Keratinocyte (primary cell): ENCODE results near the gene PPP1R1C. TPM values are rescaled to one million over a fixed set of nuclear protein-coding genes. Genes with fewer than 3 reads are reported as not detected.

Experiments used
- DNase-seq: peaks from one replicate; pipeline ENCODE4 v3.0.0-alpha.2; 2011; ENCODE audit warnings: low read depth, missing footprints, low spot score
- FAIRE-seq: peaks from 2 replicates; lab custom pipeline; 2011; peaks lifted over from hg19 to GRCh38; lab: Jason Lieb, UNC
- H2AFZ ChIP-seq: 2 replicates; pipeline ENCODE4 v1.6.0; 2012; ENCODE audit warnings: low read length, control low read depth, inconsistent platforms; ENCODE audit not compliant: control insufficient read depth
- H3K27ac ChIP-seq: 2 replicates; pipeline ENCODE4 v1.5.1; 2011; ENCODE audit warnings: low read length; ENCODE audit not compliant: control insufficient read depth, insufficient read depth
- H3K27me3 ChIP-seq: 3 replicates; pipeline ENCODE4 v1.6.0; 2011; ENCODE audit warnings: low read length; ENCODE audit not compliant: control insufficient read depth, insufficient read depth; ENCODE audit errors: extremely low read depth
- H3K36me3 ChIP-seq, 2 experiments: 2 replicates in 1 of 2; 3 replicates in 1 of 2; pipeline ENCODE4 v1.5.1; 2011; ENCODE audit warnings: low read length in 2 of 2, mild to moderate bottlenecking in 1 of 2; ENCODE audit not compliant: control insufficient read depth in 2 of 2, insufficient read depth in 2 of 2; ENCODE audit errors: extremely low read depth in 1 of 2
- H3K4me1 ChIP-seq: 3 replicates; pipeline ENCODE4 v1.5.1; 2011; ENCODE audit warnings: low read length; ENCODE audit not compliant: control insufficient read depth, insufficient read depth; ENCODE audit errors: extremely low read depth
- H3K4me2 ChIP-seq: 3 replicates; pipeline ENCODE4 v1.6.0; 2011; ENCODE audit warnings: low read depth, low read length; ENCODE audit not compliant: control insufficient read depth, insufficient read depth; ENCODE audit errors: extremely low read depth
- H3K4me3 ChIP-seq, 3 experiments: fragments of 200-600 bp in 1 of 3; sonication (generic) in 1 of 3; 2 replicates in 2 of 3; 3 replicates in 1 of 3; pipeline ENCODE4 v1.5.1; 2011 to 2016; ENCODE audit warnings: low read length in 3 of 3, mild to moderate bottlenecking in 3 of 3, control low read depth in 2 of 3, inconsistent platforms in 1 of 3, low read depth in 1 of 3, mixed read lengths in 1 of 3, mixed run types in 1 of 3, moderate library complexity in 1 of 3; ENCODE audit not compliant: control insufficient read depth in 2 of 3, insufficient read depth in 2 of 3; ENCODE audit errors: extremely low read depth in 1 of 3
- H3K79me2 ChIP-seq: 2 replicates; pipeline ENCODE4 v1.6.0; 2012; ENCODE audit warnings: low read length; ENCODE audit not compliant: control insufficient read depth, insufficient read depth
- H3K9ac ChIP-seq: 3 replicates; pipeline ENCODE4 v1.6.0; 2011; ENCODE audit warnings: low read length; ENCODE audit not compliant: control insufficient read depth, insufficient read depth; ENCODE audit errors: extremely low read depth
- H3K9me1 ChIP-seq: 3 replicates; pipeline ENCODE4 v1.6.0; 2011; ENCODE audit warnings: low read length; ENCODE audit not compliant: control insufficient read depth, insufficient read depth; ENCODE audit errors: extremely low read depth
- H3K9me3 ChIP-seq: 2 replicates; pipeline ENCODE4 v1.5.1; 2012; ENCODE audit warnings: low read depth, low read length; ENCODE audit not compliant: control insufficient read depth
- H4K20me1 ChIP-seq: 3 replicates; pipeline ENCODE4 v1.6.0; 2011; ENCODE audit warnings: low read length; ENCODE audit not compliant: control insufficient read depth, insufficient read depth; ENCODE audit errors: extremely low read depth
- EZH2 ChIP-seq: IDR thresholded peaks from one replicate; pipeline ENCODE4 v1.6.1; 2012; ENCODE audit warnings: inconsistent platforms, mild to moderate bottlenecking, low read length, moderate library complexity
- dilution Hi-C: fragments of 300-500 bp; cut with MboI; formaldehyde crosslinking; loops from one replicate; pipeline ENCODE4 v1.7.0; 2020; ENCODE audit warnings: low sequenced_read_pairs; ENCODE audit not compliant: extremely low pct_ligation_motif_present
- polyA plus RNA-seq, 5 experiments: library from polyadenylated mRNA; depleted of rRNA in 3 of 5; stranded (reverse) in 3 of 5; stranded (forward) in 1 of 5; unstranded in 1 of 5; fragments of >200 nt; gene quantifications; 1 replicate in 1 of 5; 2 replicates in 3 of 5; 3 replicates in 1 of 5; pipeline versions ENCODE4 v1.2.1 to v1.2.3, GENCODE V29; 2011 to 2012; ENCODE audit warnings: missing spikeins in 2 of 5, low read depth in 1 of 5, low replicate concordance in 1 of 5
- TF ChIP-seq, protein P1 (sequence below), 3 experiments: IDR thresholded peaks in 1 of 3; conservative IDR thresholded peaks in 1 of 3; optimal IDR thresholded peaks in 1 of 3; 2 replicates in 2 of 3; 3 replicates in 1 of 3; pipeline versions ENCODE3 to v1.5.1; 2011; ENCODE audit warnings: low read length in 3 of 3, mild to moderate bottlenecking in 3 of 3, moderate library complexity in 2 of 3, control low read depth in 1 of 3, inconsistent platforms in 1 of 3; ENCODE audit not compliant: insufficient read depth in 2 of 3; ENCODE audit errors: extremely low read depth in 1 of 3

Gene PPP1R1C
- polyA plus RNA-seq, 1 donor (not counting 4 experiments of a cell fraction or from before 2014, with no cell fraction given), result 4.3 TPM

DNA sequence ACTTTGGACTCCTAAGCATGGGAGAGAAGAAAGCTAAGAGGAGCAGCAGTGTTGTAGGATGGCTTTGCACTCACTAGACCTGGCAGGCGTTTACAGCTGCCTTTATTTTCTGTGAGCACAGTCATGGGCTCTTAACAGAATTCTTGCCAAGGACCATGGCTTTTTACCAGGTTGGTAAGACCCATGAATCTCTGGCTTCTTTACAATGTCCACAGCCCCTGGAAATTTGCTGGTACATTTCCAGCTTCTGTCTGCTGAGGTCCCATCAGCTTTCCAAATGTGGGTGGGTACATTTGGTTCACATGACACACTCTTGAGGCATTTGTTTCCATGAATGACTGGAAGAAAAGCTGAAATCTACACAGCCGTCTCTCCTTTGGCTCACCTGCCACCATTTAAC, 162.7 kb downstream of the PPP1R1C start:
- Histone ChIP-seq H3K9ac (no peak overlapping the region), H3K4me1 (no peaks in the 10 kb centered on the region), H3K36me3 (no peaks in the 10 kb centered on the region), H4K20me1 (no peaks in the 10 kb centered on the region), H3K27me3 (no peaks in the 10 kb centered on the region), H3K27ac (no peak overlapping the region), H3K4me2 (no peak overlapping the region), H3K79me2 (no peaks in the 10 kb centered on the region), H3K9me3 (no peaks in the 10 kb centered on the region), H3K9me1 (no peaks in the 10 kb centered on the region), H3K4me3 (no peak overlapping the region), H2AFZ (no peak overlapping the region)
- dilution Hi-C loops, result no loop called here
- peak; percentile 49 for FAIRE-seq
- no peak for TF ChIP-seq EZH2
- TF ChIP-seq, protein P1, sequence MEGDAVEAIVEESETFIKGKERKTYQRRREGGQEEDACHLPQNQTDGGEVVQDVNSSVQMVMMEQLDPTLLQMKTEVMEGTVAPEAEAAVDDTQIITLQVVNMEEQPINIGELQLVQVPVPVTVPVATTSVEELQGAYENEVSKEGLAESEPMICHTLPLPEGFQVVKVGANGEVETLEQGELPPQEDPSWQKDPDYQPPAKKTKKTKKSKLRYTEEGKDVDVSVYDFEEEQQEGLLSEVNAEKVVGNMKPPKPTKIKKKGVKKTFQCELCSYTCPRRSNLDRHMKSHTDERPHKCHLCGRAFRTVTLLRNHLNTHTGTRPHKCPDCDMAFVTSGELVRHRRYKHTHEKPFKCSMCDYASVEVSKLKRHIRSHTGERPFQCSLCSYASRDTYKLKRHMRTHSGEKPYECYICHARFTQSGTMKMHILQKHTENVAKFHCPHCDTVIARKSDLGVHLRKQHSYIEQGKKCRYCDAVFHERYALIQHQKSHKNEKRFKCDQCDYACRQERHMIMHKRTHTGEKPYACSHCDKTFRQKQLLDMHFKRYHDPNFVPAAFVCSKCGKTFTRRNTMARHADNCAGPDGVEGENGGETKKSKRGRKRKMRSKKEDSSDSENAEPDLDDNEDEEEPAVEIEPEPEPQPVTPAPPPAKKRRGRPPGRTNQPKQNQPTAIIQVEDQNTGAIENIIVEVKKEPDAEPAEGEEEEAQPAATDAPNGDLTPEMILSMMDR (optimal IDR thresholded peaks at IDR 0.05 in 1 of 3, IDR thresholded peaks at IDR 0.05 in 1 of 3, conservative IDR thresholded peaks at IDR 0.05 in 1 of 3; ENCODE audit: extremely low read depth in 1 of 3, insufficient read depth in 2 of 3, low read length in 3 of 3), result no peak
- no peak for DNase-seq

DNA sequence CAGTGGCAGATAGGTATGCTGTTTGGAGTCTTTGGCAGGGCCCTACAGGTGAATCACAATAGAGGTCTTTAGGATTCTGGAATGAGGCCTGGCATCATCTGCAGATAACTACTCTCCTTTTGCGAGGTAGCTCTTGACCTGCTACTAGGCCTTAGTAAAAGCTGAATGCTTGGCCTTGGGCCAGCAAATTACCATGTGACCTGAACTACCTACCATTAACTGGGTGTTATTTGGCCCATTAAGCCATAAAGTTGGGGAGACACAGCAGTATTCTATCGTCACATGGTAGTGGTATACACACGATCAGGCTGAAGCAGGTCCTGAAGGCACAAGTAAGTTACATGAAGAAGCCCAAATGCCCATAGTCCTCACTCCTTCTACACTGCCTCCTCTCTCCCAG, 178.2 kb downstream of the PPP1R1C start:
- Histone ChIP-seq H3K4me1 (no peaks in the 10 kb centered on the region), H4K20me1 (no peaks in the 10 kb centered on the region), H3K27ac (no peak overlapping the region), H3K27me3 (no peaks in the 10 kb centered on the region), H3K79me2 (no peaks in the 10 kb centered on the region), H3K9me3 (no peaks in the 10 kb centered on the region), H3K4me3 (no peak overlapping the region), H2AFZ (no peak overlapping the region), H3K4me2 (no peak overlapping the region), H3K36me3 (no peaks in the 10 kb centered on the region), H3K9ac (no peak overlapping the region), H3K9me1 (no peaks in the 10 kb centered on the region)
- TF ChIP-seq, protein P1 (optimal IDR thresholded peaks at IDR 0.05 in 1 of 3, IDR thresholded peaks at IDR 0.05 in 1 of 3, conservative IDR thresholded peaks at IDR 0.05 in 1 of 3; ENCODE audit: extremely low read depth in 1 of 3, insufficient read depth in 2 of 3, low read length in 3 of 3), result no peak
- TF ChIP-seq EZH2, result no peak
- FAIRE-seq (no peak), DNase-seq (no peak)
- dilution Hi-C loops, result no loop called here
